Activated CD8-positive, alpha-beta memory T cell treated with anti-CD3 and anti-CD28 coated beads, Interleukin-2, amount 50 U/mL, for 24 hours (primary cell): ENCODE data around the gene SFT2D1.

Experiments used
- DNase-seq: peaks from one replicate; pipeline ENCODE4 v3.0.0-alpha.2; 2020; ENCODE audit errors: extremely low read depth

The SFT2D1 gene

DNA sequence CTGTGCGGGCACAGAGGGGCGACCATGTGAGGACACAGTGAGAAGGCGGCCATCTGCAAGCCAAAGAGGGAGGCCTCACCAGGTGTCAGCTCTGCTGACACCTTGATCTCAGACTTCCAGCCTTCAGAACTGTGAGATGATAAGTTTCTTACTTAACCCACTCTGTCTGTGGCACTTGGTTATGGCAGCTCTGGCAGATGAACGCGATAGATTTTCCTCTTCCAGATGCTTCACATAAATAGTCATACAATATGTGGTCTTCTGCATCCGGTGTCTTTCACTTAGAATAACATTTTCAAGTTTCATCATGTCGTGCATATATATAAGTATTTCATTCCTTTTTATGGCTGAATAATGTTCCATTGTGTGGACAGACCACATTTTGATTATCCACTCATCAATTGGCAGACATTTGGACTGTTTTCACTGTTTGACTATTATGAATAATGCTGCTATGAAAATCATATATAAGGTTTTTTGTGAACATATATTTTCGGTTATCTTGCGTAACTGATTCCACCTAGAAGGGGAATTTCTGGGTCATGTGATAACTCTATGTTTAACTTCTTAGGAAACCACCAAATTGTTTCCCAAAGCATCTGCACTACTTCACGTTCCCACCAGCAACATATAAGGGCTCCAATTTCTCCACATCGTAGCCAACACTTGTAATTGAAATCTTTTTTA lies 64.3 kb downstream of the SFT2D1 start:
- DNase-seq = no peak

DNA sequence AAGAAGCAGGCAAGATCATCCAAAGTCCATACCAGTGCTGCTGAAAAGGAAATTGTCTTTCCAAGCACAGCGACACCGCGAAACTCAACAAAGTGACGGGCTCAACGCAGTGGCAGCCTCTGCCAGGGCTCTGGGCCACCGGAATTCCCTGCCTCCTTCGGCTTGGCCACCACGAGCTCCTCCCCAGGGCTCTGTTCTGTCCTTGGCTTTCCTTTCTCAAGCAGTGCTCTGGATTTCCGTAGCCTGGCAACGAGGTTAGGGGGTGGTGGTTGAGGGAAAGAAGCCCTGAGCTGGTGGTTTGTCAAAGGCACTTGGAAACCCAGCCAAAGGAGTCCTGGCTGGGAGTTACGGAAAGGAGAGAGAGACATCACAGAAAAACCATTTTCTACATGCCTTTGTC lies 65.3 kb downstream of the SFT2D1 start:
- DNase-seq = no peak

- DNase-seq = peak; percentile 47
Measured at GRCh38 chr6:166275714-166276166, 66.6 kb downstream of the SFT2D1 start.

DNA sequence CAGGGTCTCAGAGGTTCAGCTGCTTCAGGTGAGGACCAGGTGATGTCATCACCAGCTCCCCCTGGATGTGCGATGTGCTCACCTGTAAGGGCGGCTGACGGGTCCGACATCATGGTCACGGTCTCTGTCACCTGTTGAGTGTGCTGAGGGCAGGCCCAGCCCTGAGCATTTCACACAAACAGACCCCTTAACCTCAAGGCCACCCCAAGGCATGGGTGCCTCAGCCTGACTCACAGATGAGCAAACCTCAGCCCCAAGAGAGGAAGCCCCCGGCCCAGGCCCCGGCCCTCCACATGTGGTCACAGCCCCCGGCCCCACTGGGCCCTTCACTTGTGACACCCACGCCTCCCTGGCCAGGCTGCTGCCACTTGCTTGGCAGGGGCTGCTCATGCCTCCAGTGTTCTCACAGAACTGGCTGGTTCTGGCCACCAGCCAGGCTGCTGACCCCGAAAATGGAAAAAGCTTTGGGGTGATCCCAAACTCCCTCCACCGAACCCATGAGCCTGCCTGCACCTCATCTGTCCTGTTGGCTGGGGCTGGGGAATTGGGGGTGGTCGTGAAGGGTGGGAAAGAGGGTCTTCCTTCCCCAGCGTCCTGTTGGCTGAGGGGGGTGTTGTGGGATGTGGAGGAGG lies 67.5 kb downstream of the SFT2D1 start:
- no peak for DNase-seq

GRCh38 chr6:166274163-166274562 lies 68.2 kb downstream of the SFT2D1 start:
- no peak for DNase-seq

- DNase-seq = no peak
Measured at GRCh38 chr6:166271376-166271765, 71.0 kb downstream of the SFT2D1 start.

DNA sequence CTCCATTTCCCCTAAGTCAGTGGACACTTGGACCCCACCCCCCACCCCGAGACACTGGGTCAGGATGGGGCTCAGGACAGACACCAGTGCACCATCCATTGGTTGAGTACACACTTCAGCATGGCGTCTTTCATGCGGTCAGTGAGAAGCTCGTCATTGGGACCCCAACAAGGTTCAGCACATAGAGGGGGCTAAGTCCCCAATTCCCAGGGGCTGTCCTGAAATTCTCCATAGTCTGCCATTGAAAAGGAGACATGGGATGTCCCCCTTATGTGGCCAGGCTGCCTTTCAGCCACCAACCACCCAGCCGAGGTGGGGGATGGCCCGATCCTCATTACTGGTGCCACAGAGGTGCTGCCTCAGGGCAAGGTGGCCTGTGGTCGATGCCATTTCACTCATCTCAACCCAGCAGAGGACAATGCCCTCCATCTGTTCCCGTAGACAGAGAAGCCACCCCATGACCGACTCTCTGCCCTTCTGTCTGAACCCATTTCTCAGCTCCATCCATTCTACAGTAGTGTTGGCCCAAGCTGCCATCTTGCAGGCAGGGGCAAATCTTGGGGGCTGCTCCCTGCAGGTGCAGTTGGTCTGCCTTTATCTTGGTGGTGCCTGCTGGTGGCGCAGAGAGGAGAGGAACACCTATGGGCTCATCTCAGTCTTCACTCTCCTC lies 71.5 kb downstream of the SFT2D1 start:
- no peak for DNase-seq
